ENCODE data around the gene SHISAL2B. TPM values are rescaled to one million over a fixed set of nuclear protein-coding genes. Genes with fewer than 3 reads are reported as not detected.

The SHISAL2B gene
- total RNA-seq, 1 experiment from 2014 or later, result 15.2 TPM

GRCh38 chr5:64682608-64683007 is 7.7 kb upstream of the SHISAL2B start:
- H3K27me3 Mint-ChIP-seq (ENCODE audit: low read depth), result no peaks in the 10 kb centered on the region; the same call in 1 of the 2 replicates
- DNase-seq (ENCODE audit: low spot score), result peak; percentile 44
- H3K4me1 Mint-ChIP-seq, result peaks cover 20% of the 10 kb centered on the region
- POLR2A ChIA-PET, result no interaction called here
- CTCF ChIA-PET, result interaction anchor here (0.6 to 1.9 kb wide), 22 partner anchors 9 to 718 kb away, joined by 3 to 22 read pairs (median 4); partner anchors contain the start of genes SHISAL2B and SREK1IP1
- H3K27ac Mint-ChIP-seq, result no peak overlapping the region
- ATAC-seq, result peak; percentile 90
- no peak overlapping the region for H3K4me3 Mint-ChIP-seq
- no peaks in the 10 kb centered on the region for H3K9me3 Mint-ChIP-seq
- no peaks in the 10 kb centered on the region for H3K36me3 Mint-ChIP-seq
- no peak for TF ChIP-seq ZNF138 (CRISPR knock-in tag; conservative IDR thresholded peaks at IDR 0.05)
- TF ChIP-seq ZNF121 (CRISPR knock-in tag; IDR thresholded peaks at IDR 0.05), result peak; percentile 61; the same call in 1 of the 2 replicates
- TF ChIP-seq ARID4B (CRISPR knock-in tag; IDR thresholded peaks at IDR 0.05; ENCODE audit: borderline replicate concordance), result no peak
- TF ChIP-seq FOXK1 (CRISPR knock-in tag; IDR thresholded peaks at IDR 0.05), result 0 out of 2 replicates have a peak, but pooled peaks have one; percentile 52
- TF ChIP-seq JUN (CRISPR knock-in tag; IDR thresholded peaks at IDR 0.05), result no peak

- peaks cover 15% of the 10 kb centered on the region for H3K27me3 Mint-ChIP-seq (ENCODE audit: low read depth)
- TF ChIP-seq ZNF232 (CRISPR knock-in tag; IDR thresholded peaks at IDR 0.05) (no peak), CREB1 (CRISPR knock-in tag; IDR thresholded peaks at IDR 0.05) (no peak), ATF2 (CRISPR knock-in tag; IDR thresholded peaks at IDR 0.05; ENCODE audit: borderline replicate concordance, low read depth) (no peak), ATF3 (CRISPR knock-in tag; conservative IDR thresholded peaks at IDR 0.05) (no peak), ZNF512 (CRISPR knock-in tag; IDR thresholded peaks at IDR 0.05; ENCODE audit: borderline replicate concordance) (no peak), PRDM15 (CRISPR knock-in tag; IDR thresholded peaks at IDR 0.05) (no peak), ARID4B (CRISPR knock-in tag; IDR thresholded peaks at IDR 0.05; ENCODE audit: borderline replicate concordance) (no peak), NFE2L1 (CRISPR knock-in tag; IDR thresholded peaks at IDR 0.05) (no peak), ERG (CRISPR knock-in tag; IDR thresholded peaks at IDR 0.05) (no peak)
- TF ChIP-seq, protein P1, sequence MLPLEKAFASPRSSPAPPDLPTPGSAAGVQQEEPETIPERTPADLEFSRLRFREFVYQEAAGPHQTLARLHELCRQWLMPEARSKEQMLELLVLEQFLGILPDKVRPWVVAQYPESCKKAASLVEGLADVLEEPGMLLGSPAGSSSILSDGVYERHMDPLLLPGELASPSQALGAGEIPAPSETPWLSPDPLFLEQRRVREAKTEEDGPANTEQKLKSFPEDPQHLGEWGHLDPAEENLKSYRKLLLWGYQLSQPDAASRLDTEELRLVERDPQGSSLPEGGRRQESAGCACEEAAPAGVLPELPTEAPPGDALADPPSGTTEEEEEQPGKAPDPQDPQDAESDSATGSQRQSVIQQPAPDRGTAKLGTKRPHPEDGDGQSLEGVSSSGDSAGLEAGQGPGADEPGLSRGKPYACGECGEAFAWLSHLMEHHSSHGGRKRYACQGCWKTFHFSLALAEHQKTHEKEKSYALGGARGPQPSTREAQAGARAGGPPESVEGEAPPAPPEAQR (CRISPR knock-in tag; IDR thresholded peaks at IDR 0.05), result no peak
Observed at GRCh38 chr5:64685866-64686265, 4.4 kb upstream of the SHISAL2B start.

More at GRCh38 chr5:64685866-64686265, 4.4 kb upstream of the SHISAL2B start:
- H3K9me3 Mint-ChIP-seq, result no peaks in the 10 kb centered on the region
- no peaks in the 10 kb centered on the region for H3K36me3 Mint-ChIP-seq
- CTCF ChIA-PET, result no interaction called here
- POLR2A ChIA-PET, result no interaction called here
- no peak overlapping the region for H3K4me3 Mint-ChIP-seq
- DNase-seq (ENCODE audit: low spot score) (no peak), ATAC-seq (no peak)
- peaks cover 39% of the 10 kb centered on the region for H3K4me1 Mint-ChIP-seq
- H3K27ac Mint-ChIP-seq, result no peak overlapping the region

Measured in WTC11 (cell line).